Progenitor cell of endocrine pancreas (in vitro differentiated cells): ENCODE measurements around the gene FTSJ3. TPM values are rescaled to one million over a fixed set of nuclear protein-coding genes. Genes with fewer than 3 reads are reported as not detected.
"Not testable (repeated sequence)": the region's sequence is repeated elsewhere in the genome, so short reads cannot be mapped to it uniquely, and the experiment has no call there.

Experiments used
- DNase-seq: peaks from one replicate; pipeline ENCODE4 v3.0.0; 2021; ENCODE audit warnings: low spot score; ENCODE audit not compliant: unreplicated experiment
- H3K27ac Mint-ChIP-seq: 2 replicates; pipeline ENCODE4 v1.8.0; 2021; ENCODE audit warnings: mild to moderate bottlenecking, moderate library complexity, mixed read lengths
- H3K27me3 Mint-ChIP-seq: 2 replicates; pipeline ENCODE4 v1.8.0; 2021; ENCODE audit warnings: mixed read lengths
- H3K36me3 Mint-ChIP-seq: 2 replicates; pipeline ENCODE4 v1.8.0; 2022; ENCODE audit warnings: mixed read lengths; ENCODE audit not compliant: insufficient read depth
- H3K4me1 Mint-ChIP-seq: 2 replicates; pipeline ENCODE4 v1.8.0; 2021; ENCODE audit warnings: low read depth, mixed read lengths
- H3K4me3 Mint-ChIP-seq: 2 replicates; pipeline ENCODE4 v1.8.0; 2021; ENCODE audit warnings: low read depth, mild to moderate bottlenecking, moderate library complexity, mixed read lengths
- H3K9me3 Mint-ChIP-seq: 2 replicates; pipeline ENCODE4 v1.8.0; 2021; ENCODE audit warnings: low read depth, mixed read lengths
- total RNA-seq: library from RNA; stranded (reverse); gene quantifications from 2 replicates; pipeline ENCODE4 v1.2.1, GENCODE V29; 2021
- TF ChIP-seq, protein P1 (sequence below): fragments of 200-600 bp; sonication (generic); IDR thresholded peaks from one replicate; pipeline ENCODE4 v1.5.0; 2021; ENCODE audit warnings: antibody characterized with exemption, mild to moderate bottlenecking; ENCODE audit not compliant: unreplicated experiment

The FTSJ3 gene
- total RNA-seq, 1 donor from 2014 or later = 49.0 TPM

DNA sequence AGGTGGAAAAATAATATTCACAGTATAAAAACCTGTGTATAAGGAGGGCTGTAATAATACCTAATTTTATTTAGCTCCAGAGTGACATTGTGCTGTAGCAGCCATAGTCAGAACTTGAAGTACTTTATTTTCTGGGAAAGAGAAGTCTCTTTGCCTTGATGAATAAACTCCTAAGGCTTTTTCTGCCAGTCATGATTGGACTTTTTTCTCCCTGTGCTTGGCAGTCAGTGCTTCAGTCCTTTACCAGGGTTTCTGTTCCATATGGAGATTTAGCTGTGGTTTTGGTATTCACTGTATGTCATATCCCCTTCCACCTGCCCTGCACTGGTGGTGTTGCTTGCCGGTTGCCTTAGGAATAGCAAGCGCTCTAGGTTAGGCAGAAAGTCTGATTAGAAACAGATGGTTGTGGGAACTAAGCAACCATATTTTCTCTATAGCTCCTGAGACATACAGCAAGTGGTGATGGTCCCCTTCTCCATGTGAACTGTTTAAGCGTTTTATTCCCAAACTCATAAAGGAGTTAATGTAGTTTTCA is 28.8 kb downstream of the FTSJ3 start:
- Mint-ChIP-seq H3K4me1 (no peaks in the 10 kb centered on the region), H3K27me3 (no peaks in the 10 kb centered on the region), H3K27ac (no peak overlapping the region), H3K9me3 (no peaks in the 10 kb centered on the region), H3K4me3 (no peak overlapping the region), H3K36me3 (peaks cover 16% of the 10 kb centered on the region)
- no peak for DNase-seq
- TF ChIP-seq, protein P1, sequence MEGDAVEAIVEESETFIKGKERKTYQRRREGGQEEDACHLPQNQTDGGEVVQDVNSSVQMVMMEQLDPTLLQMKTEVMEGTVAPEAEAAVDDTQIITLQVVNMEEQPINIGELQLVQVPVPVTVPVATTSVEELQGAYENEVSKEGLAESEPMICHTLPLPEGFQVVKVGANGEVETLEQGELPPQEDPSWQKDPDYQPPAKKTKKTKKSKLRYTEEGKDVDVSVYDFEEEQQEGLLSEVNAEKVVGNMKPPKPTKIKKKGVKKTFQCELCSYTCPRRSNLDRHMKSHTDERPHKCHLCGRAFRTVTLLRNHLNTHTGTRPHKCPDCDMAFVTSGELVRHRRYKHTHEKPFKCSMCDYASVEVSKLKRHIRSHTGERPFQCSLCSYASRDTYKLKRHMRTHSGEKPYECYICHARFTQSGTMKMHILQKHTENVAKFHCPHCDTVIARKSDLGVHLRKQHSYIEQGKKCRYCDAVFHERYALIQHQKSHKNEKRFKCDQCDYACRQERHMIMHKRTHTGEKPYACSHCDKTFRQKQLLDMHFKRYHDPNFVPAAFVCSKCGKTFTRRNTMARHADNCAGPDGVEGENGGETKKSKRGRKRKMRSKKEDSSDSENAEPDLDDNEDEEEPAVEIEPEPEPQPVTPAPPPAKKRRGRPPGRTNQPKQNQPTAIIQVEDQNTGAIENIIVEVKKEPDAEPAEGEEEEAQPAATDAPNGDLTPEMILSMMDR = no peak

DNA sequence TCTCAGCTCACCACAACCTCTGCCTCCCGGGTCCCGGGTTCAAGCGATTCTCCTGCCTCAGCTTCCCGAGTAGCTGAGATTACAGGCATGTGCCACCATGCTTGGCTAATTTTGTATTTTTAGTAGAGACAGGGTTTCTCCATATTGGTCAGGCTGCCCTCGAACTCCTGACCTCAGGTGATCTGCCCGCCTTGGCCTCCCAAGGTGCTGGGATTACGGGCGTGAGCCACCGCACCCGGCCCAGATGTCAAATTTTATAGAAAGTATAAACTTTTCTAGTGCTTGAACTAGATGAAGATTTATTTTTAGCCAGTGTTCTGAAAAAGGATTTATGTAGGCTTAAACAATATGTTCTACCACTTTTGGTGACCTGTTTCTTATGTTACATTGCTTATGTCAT is 31.1 kb downstream of the FTSJ3 start:
- not testable (repeated sequence) for H3K4me1 Mint-ChIP-seq, H3K27me3 Mint-ChIP-seq, H3K4me3 Mint-ChIP-seq, H3K27ac Mint-ChIP-seq, H3K9me3 Mint-ChIP-seq, DNase-seq
- peaks cover 22% of the 10 kb centered on the region for H3K36me3 Mint-ChIP-seq

DNA sequence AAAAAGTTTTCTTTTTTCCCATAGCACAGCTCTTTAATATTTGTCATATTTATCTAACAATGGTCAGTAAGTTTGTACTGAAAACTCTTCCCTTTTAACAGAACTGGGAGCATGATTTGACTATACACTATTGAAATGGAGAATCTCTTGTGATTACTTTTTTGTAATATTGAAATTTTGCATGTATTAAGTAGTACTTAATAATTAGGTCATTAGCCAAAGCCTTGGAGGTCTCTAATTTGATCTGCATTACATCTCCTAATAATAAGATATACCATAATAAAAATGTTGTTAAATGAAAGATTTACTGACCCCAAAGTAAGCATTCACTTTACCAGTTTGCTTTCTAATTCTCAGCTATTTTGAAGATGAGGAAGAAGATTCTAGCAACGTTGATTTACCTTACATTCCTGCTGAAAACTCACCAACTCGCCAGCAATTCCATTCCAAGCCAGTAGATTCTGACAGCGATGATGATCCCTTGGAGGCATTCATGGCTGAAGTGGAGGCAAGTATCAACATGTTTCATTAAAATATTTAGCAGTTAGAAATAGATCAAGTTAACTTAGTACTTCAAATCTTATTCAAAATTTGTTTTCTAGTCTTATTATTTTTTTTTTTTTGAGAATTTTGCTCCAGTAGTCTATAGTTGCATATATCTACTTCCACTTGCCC is 35.3 kb downstream of the FTSJ3 start:
- no peak overlapping the region for H3K4me3 Mint-ChIP-seq
- TF ChIP-seq, protein P1 = no peak
- H3K9me3 Mint-ChIP-seq = no peaks in the 10 kb centered on the region
- H3K27ac Mint-ChIP-seq = no peak overlapping the region
- H3K4me1 Mint-ChIP-seq = no peaks in the 10 kb centered on the region
- no peak for DNase-seq
- H3K36me3 Mint-ChIP-seq = peaks cover 24% of the 10 kb centered on the region
- H3K27me3 Mint-ChIP-seq = no peaks in the 10 kb centered on the region

DNA sequence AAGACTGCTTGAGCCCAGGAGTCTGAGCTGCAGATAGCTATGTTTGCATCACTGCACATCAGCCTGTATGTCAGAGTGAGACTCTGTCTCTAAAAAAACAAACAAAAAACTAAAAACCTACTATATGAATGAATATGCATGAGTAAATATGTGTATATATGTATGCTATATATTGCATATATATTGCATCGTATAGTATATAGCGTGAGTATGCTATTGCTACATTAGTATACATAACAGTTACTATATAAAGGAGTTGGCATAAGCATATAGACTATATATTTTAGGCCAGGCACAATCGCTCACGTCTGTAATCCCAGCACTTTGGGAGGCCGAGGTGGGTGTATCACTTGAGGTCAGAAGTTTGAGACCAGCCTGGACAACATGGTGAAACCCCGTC is 37.4 kb downstream of the FTSJ3 start:
- DNase-seq = no peak
- Mint-ChIP-seq H3K27me3 (no peaks in the 10 kb centered on the region), H3K4me3 (no peak overlapping the region), H3K27ac (no peak overlapping the region), H3K4me1 (no peaks in the 10 kb centered on the region), H3K9me3 (no peaks in the 10 kb centered on the region), H3K36me3 (peaks cover 23% of the 10 kb centered on the region)
- TF ChIP-seq, protein P1 = no peak

DNA sequence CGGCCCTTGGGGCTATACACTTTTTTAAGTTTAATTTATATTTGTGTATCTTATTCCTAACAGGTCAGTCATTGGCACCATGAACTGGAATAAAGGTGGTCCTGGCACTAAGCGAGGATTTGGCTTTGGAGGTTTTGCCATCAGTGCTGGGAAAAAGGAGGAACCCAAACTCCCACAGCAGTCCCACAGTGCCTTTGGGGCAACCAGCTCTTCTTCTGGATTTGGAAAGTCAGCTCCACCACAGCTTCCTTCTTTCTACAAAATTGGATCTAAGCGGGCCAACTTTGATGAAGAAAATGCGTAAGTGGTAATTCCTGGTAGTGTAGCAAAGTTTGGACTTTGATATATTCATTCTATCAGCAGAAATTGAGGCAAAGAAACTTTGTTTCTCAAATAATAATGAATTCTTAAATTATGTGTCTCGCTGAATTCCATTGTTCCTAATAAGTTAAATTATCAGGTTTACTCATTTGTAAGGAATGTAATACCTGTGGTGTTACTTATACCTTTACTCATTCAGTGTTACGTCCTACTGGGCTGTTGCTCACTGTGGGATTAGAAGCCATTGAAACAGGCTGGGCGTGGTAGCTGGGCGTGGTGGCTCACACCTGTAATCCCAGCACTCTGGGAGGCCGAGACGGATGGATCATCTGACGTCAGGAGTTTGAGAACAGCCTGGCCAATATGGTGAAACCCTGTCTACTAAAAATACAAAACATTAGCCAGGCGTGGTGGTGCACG is 40.3 kb downstream of the FTSJ3 start:
- Mint-ChIP-seq H3K27ac (no peak overlapping the region), H3K9me3 (no peaks in the 10 kb centered on the region), H3K4me1 (peaks cover 1% of the 10 kb centered on the region), H3K27me3 (no peaks in the 10 kb centered on the region), H3K4me3 (no peak overlapping the region), H3K36me3 (peaks cover 11% of the 10 kb centered on the region)
- DNase-seq = no peak
- TF ChIP-seq, protein P1 = no peak
